GM21619 (cell line): ENCODE results near the gene TBC1D3.
"Not testable (repeated sequence)": the region's sequence is repeated elsewhere in the genome, so short reads cannot be mapped to it uniquely, and the experiment has no call there.

ENCODE experiments used
- ATAC-seq: cut with Tn5 transposase; IDR thresholded peaks from one replicate; pipeline ENCODE4 v1.9.1; 2021; ENCODE audit not compliant: unreplicated experiment

TBC1D3 gene

DNA sequence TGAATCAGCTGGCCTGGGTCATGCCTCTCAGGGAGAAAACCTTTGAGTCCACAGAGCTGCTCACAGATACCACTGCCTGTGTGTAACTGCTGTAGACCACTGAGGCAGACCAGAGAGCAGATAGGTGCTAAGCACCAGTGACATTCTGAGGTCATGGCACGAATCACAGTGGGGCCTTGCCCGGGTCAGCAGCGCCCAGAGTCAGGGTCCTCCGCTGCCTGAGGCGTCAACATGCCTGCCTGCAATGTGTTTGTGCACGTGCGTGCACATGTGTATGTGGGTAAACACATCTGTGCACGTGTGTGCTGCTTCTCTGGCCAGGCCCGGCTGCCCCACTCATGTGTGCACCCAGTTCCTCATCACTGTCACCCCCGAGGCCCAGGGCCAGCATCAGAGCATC, at the start of gene TBC1D3:
Gene TBC1D3, minus strand, starts transcription at position 101 of the 400 bp plus-strand sequence. CDS start 1,526 bp downstream, outside the sequence.
- not testable (repeated sequence) for ATAC-seq

GRCh38 chr17:38232790-38233189, 40.4 kb upstream of the TBC1D3 start:
- not testable (repeated sequence) for ATAC-seq

- not testable (repeated sequence) for ATAC-seq
Measured at GRCh38 chr17:38225844-38226495, 33.6 kb upstream of the TBC1D3 start.

- ATAC-seq: not testable (repeated sequence)
Measured at GRCh38 chr17:38220867-38221266, 28.5 kb upstream of the TBC1D3 start.

- ATAC-seq: not testable (repeated sequence)
Measured at GRCh38 chr17:38200271-38200670, 7.9 kb upstream of the TBC1D3 start.

GRCh38 chr17:38134860-38135259, 57.5 kb downstream of the TBC1D3 start:
- ATAC-seq: not testable (repeated sequence)
